SK-N-SH treated with all-trans-retinoic acid at 6 μM for 48 hours (cell line): ENCODE measurements around the gene COX8C.
A peak's percentile ranks its signal among the peaks of the same experiment; 100 is the strongest.

ENCODE experiments used
- ATAC-seq: fragments of 200-7000 bp; cut with Tn5 transposase; 3 replicates; pipeline ENCODE4 v1.9.1; 2020; ENCODE audit warnings: mild to moderate bottlenecking, moderate library complexity
- BACH2 ChIP-seq: fragments of 250-450 bp; sonication (Bioruptor Pico); IDR thresholded peaks from 2 replicates; pipeline ENCODE4 v1.9.0; 2021; ENCODE audit warnings: mild to moderate bottlenecking, borderline replicate concordance
- CREB5 ChIP-seq: fragments of 250-450 bp; sonication (Bioruptor Pico); IDR thresholded peaks from 2 replicates; pipeline ENCODE4 v1.5.1; 2020; ENCODE audit warnings: low read depth, mild to moderate bottlenecking, moderate library complexity
- CSDC2 ChIP-seq: fragments of 250-450 bp; sonication (Bioruptor Pico); IDR thresholded peaks from 2 replicates; pipeline ENCODE4 v1.5.0; 2020; ENCODE audit warnings: mild to moderate bottlenecking, moderate library complexity
- CSRNP3 ChIP-seq: fragments of 250-450 bp; sonication (Bioruptor Pico); IDR thresholded peaks from 2 replicates; pipeline ENCODE4 v1.5.1; 2021; ENCODE audit warnings: mild to moderate bottlenecking, moderate library complexity
- ESRRG ChIP-seq: fragments of 250-450 bp; sonication (Bioruptor Pico); IDR thresholded peaks from 2 replicates; pipeline ENCODE4 v1.6.1; 2021; ENCODE audit warnings: mild to moderate bottlenecking
- GLIS3 ChIP-seq: fragments of 250-450 bp; sonication (Bioruptor Pico); IDR thresholded peaks from 2 replicates; pipeline ENCODE4 v1.5.0; 2020; ENCODE audit warnings: mild to moderate bottlenecking, moderate library complexity
- ISL1 ChIP-seq: fragments of 250-450 bp; sonication (Bioruptor Pico); IDR thresholded peaks from 2 replicates; pipeline ENCODE4 v2.1.2; 2022; ENCODE audit warnings: mild to moderate bottlenecking, moderate library complexity
- OSR1 ChIP-seq: fragments of 250-450 bp; sonication (Bioruptor Pico); IDR thresholded peaks from 2 replicates; pipeline ENCODE4 v1.8.0; 2022; ENCODE audit warnings: moderate library complexity, mild to moderate bottlenecking, inconsistent platforms
- PATZ1 ChIP-seq: fragments of 250-450 bp; sonication (Bioruptor Pico); IDR thresholded peaks from 2 replicates; pipeline ENCODE4 v1.8.0; 2020; ENCODE audit warnings: mild to moderate bottlenecking, moderate library complexity, borderline replicate concordance
- RARB ChIP-seq: fragments of 250-450 bp; sonication (Bioruptor Pico); IDR thresholded peaks from 2 replicates; pipeline ENCODE4 v1.8.0; 2021; ENCODE audit warnings: mild to moderate bottlenecking, moderate library complexity
- SNAI2 ChIP-seq: fragments of 250-450 bp; sonication (Bioruptor Pico); IDR thresholded peaks from 2 replicates; pipeline ENCODE4 v1.5.0; 2020; ENCODE audit warnings: mild to moderate bottlenecking, moderate library complexity
- TOX ChIP-seq: fragments of 250-450 bp; sonication (Bioruptor Pico); IDR thresholded peaks from 2 replicates; pipeline ENCODE4 v1.8.0; 2021; ENCODE audit warnings: mild to moderate bottlenecking, moderate library complexity, borderline replicate concordance
- ZC3H10 ChIP-seq: fragments of 250-450 bp; sonication (Bioruptor Pico); IDR thresholded peaks from 2 replicates; pipeline ENCODE4 v1.5.1; 2021; ENCODE audit warnings: mild to moderate bottlenecking, moderate library complexity
- ZFP3 ChIP-seq: fragments of 250-450 bp; sonication (Bioruptor Pico); IDR thresholded peaks from 2 replicates; pipeline ENCODE4 v1.5.0; 2020; ENCODE audit warnings: mild to moderate bottlenecking, moderate library complexity
- ZFP30 ChIP-seq: fragments of 450-650 bp; formaldehyde crosslinking; IDR thresholded peaks from 2 replicates; pipeline ENCODE4 v1.5.0; 2022; ENCODE audit warnings: mild to moderate bottlenecking, moderate library complexity
- ZNF565 ChIP-seq: fragments of 450-650 bp; formaldehyde crosslinking; conservative IDR thresholded peaks from 2 replicates; pipeline ENCODE4 v1.5.0; 2020; ENCODE audit warnings: low read depth, mild to moderate bottlenecking, moderate library complexity
- ZNF70 ChIP-seq: fragments of 450-650 bp; formaldehyde crosslinking; IDR thresholded peaks from 2 replicates; pipeline ENCODE4 v1.5.0; 2020; ENCODE audit warnings: mild to moderate bottlenecking, moderate library complexity
- ZNF8 ChIP-seq: fragments of 450-650 bp; formaldehyde crosslinking; IDR thresholded peaks from 2 replicates; pipeline ENCODE4 v1.5.0; 2020; ENCODE audit warnings: mild to moderate bottlenecking, moderate library complexity
- TF ChIP-seq, protein P1 (sequence below): fragments of 250-450 bp; sonication (Bioruptor Pico); IDR thresholded peaks from 2 replicates; pipeline ENCODE4 v1.8.0; 2021; ENCODE audit warnings: low read depth, mild to moderate bottlenecking, moderate library complexity, borderline replicate concordance

COX8C gene

GRCh38 chr14:93318927-93319326, 28.1 kb upstream of the COX8C start:
- ATAC-seq, result peak; percentile 62
- no peak for TF ChIP-seq CSDC2 (CRISPR knock-in tag)
- no peak for TF ChIP-seq ESRRG (CRISPR knock-in tag)
- TF ChIP-seq PATZ1 (CRISPR knock-in tag), result no peak
- TF ChIP-seq ZC3H10 (CRISPR knock-in tag), result no peak

DNA sequence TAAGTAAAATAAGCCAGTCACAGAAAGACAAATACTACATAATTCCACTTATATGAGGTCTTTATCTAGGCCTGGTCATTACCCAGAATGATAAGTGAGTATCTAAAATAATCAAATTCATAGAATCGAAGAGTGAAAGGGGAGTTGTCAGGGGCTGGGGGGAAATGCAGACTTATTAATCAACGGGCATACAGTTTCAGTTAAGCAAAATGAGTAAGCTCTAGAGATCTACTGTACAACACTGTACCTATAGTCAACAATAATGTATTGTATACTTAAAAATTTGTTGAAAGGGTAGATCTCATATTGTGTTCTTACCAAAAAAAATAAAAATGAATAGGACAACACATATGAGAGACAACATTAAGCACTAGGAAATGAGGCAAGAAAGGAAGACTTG, 27.5 kb upstream of the COX8C start:
- TF ChIP-seq CREB5 (CRISPR knock-in tag), result no peak
- TF ChIP-seq OSR1 (CRISPR knock-in tag), result no peak
- TF ChIP-seq ZNF565 (CRISPR knock-in tag), result no peak
- no peak for TF ChIP-seq ZNF70 (CRISPR knock-in tag)
- TF ChIP-seq, protein P1, sequence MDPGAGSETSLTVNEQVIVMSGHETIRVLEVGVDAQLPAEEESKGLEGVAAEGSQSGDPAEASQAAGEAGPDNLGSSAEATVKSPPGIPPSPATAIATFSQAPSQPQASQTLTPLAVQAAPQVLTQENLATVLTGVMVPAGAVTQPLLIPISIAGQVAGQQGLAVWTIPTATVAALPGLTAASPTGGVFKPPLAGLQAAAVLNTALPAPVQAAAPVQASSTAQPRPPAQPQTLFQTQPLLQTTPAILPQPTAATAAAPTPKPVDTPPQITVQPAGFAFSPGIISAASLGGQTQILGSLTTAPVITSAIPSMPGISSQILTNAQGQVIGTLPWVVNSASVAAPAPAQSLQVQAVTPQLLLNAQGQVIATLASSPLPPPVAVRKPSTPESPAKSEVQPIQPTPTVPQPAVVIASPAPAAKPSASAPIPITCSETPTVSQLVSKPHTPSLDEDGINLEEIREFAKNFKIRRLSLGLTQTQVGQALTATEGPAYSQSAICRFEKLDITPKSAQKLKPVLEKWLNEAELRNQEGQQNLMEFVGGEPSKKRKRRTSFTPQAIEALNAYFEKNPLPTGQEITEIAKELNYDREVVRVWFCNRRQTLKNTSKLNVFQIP (CRISPR knock-in tag), result no peak
- TF ChIP-seq RARB (CRISPR knock-in tag), result no peak
- TF ChIP-seq GLIS3, result no peak
- no peak for TF ChIP-seq ESRRG (CRISPR knock-in tag)
- no peak for TF ChIP-seq ISL1 (CRISPR knock-in tag)
- TF ChIP-seq ZNF8 (CRISPR knock-in tag), result no peak
- no peak for TF ChIP-seq TOX (CRISPR knock-in tag)
- no peak for TF ChIP-seq BACH2 (CRISPR knock-in tag)
- TF ChIP-seq CSDC2 (CRISPR knock-in tag), result no peak
- TF ChIP-seq ZFP30 (CRISPR knock-in tag), result no peak
- TF ChIP-seq SNAI2 (CRISPR knock-in tag), result no peak
- no peak for TF ChIP-seq ZC3H10 (CRISPR knock-in tag)
- ATAC-seq, result no peak

DNA sequence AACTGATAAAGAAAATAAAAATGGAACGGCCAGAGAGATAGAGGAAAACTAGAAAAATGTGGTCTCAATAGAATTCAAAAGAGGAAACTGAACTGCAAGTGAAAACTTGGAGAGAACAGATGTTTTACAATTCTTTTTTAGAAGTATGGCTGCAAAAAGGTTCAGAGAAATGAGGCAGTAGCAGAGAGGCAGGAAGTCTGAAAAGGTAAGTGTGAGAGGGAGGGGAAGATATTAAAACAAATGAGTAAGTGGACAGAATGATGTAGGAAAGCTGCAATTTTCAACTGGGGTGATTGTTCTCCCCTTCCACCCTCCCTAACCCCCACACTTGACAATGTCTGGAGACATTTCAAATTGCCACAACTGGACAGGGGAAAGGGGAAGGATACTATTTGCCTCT, 27.0 kb upstream of the COX8C start:
- ATAC-seq, result no peak

GRCh38 chr14:93320489-93320888, 26.5 kb upstream of the COX8C start:
- ATAC-seq, result no peak

More for the DNA sequence above, 27.0 kb upstream of the COX8C start:
- no peak for TF ChIP-seq ESRRG (CRISPR knock-in tag)
- TF ChIP-seq ZFP3 (CRISPR knock-in tag), result no peak

More at GRCh38 chr14:93320489-93320888, 26.5 kb upstream of the COX8C start:
- no peak for TF ChIP-seq OSR1 (CRISPR knock-in tag)
- TF ChIP-seq GLIS3, result no peak
- no peak for TF ChIP-seq CSRNP3 (CRISPR knock-in tag)
- no peak for TF ChIP-seq ZC3H10 (CRISPR knock-in tag)
- no peak for TF ChIP-seq CSDC2 (CRISPR knock-in tag)
- no peak for TF ChIP-seq ZNF565 (CRISPR knock-in tag)
- no peak for TF ChIP-seq CREB5 (CRISPR knock-in tag)
- TF ChIP-seq ZNF70 (CRISPR knock-in tag), result no peak
- TF ChIP-seq ZNF8 (CRISPR knock-in tag), result no peak
